ENCODE data around the gene HMCN2. TPM values are rescaled to one million over a fixed set of nuclear protein-coding genes. Genes with fewer than 3 reads are reported as not detected.

HMCN2 gene
- total RNA-seq, 2 donors from 2014 or later = not detected

- ATAC-seq (replicated peaks) = no peak
These were observed 149.6 kb downstream of the HMCN2 start for GRCh38 chr9:130414910-130415746.

DNA sequence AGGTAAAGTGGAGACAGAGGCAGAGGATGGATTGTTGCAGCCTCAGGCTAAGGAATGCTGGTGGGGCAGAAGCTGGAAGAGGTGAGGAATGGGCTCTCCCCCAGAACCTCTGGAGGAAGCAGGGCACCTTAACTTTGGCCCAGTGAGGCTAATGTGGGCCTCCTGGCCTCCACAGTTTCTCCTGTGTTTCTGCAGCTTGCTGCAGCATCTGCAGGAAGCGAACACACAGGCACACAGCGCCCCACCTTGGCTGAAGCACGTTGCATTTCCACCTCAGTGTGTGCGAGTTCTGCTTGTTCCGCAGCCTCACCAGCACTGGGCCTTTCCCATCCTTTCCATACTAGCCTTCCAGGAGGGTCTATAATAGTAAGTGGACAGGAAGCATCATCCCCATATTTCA, 152.0 kb downstream of the HMCN2 start:
- Mint-ChIP-seq H3K4me1 (no peaks in the 10 kb centered on the region), H3K4me3 (no peak overlapping the region), H3K27me3 (peaks cover 8% of the 10 kb centered on the region), H3K27ac (no peak overlapping the region), H3K9me3 (no peaks in the 10 kb centered on the region), H3K36me3 (ENCODE audit: low read depth) (no peaks in the 10 kb centered on the region)
- ATAC-seq (replicated peaks) = no peak

More at GRCh38 chr9:130414910-130415746, 149.6 kb downstream of the HMCN2 start:
- Mint-ChIP-seq H3K4me3 (no peak overlapping the region), H3K27ac (no peak overlapping the region), H3K27me3 (peaks cover 4% of the 10 kb centered on the region), H3K9me3 (no peaks in the 10 kb centered on the region), H3K4me1 (no peaks in the 10 kb centered on the region), H3K36me3 (ENCODE audit: low read depth) (no peaks in the 10 kb centered on the region)

DNA sequence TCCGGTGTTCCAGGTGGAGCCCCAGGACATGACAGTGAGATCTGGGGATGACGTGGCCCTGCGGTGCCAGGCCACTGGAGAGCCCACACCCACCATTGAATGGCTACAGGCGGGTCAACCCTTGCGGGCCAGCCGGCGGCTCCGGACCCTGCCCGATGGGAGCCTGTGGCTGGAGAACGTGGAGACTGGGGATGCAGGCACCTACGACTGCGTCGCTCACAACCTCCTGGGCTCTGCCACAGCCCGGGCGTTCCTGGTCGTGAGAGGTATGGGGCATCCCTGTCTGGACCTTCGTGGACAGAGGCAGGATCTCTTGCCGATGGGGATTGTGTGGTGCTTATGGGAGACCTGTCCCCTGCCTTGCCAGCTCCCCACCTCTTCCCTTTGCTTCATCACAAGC, 153.2 kb downstream of the HMCN2 start:
- Mint-ChIP-seq H3K4me1 (no peaks in the 10 kb centered on the region), H3K27ac (no peak overlapping the region), H3K9me3 (no peaks in the 10 kb centered on the region), H3K4me3 (no peak overlapping the region), H3K36me3 (ENCODE audit: low read depth) (no peaks in the 10 kb centered on the region), H3K27me3 (peaks cover 8% of the 10 kb centered on the region)
- no peak for ATAC-seq (replicated peaks)

GRCh38 chr9:130419521-130420035, 154.0 kb downstream of the HMCN2 start:
- no peaks in the 10 kb centered on the region for H3K9me3 Mint-ChIP-seq
- H3K27ac Mint-ChIP-seq = no peak overlapping the region
- no peak overlapping the region for H3K4me3 Mint-ChIP-seq
- ATAC-seq (replicated peaks) = no peak
- H3K36me3 Mint-ChIP-seq (ENCODE audit: low read depth) = no peaks in the 10 kb centered on the region
- H3K27me3 Mint-ChIP-seq = peaks cover 3% of the 10 kb centered on the region
- H3K4me1 Mint-ChIP-seq = no peaks in the 10 kb centered on the region

DNA sequence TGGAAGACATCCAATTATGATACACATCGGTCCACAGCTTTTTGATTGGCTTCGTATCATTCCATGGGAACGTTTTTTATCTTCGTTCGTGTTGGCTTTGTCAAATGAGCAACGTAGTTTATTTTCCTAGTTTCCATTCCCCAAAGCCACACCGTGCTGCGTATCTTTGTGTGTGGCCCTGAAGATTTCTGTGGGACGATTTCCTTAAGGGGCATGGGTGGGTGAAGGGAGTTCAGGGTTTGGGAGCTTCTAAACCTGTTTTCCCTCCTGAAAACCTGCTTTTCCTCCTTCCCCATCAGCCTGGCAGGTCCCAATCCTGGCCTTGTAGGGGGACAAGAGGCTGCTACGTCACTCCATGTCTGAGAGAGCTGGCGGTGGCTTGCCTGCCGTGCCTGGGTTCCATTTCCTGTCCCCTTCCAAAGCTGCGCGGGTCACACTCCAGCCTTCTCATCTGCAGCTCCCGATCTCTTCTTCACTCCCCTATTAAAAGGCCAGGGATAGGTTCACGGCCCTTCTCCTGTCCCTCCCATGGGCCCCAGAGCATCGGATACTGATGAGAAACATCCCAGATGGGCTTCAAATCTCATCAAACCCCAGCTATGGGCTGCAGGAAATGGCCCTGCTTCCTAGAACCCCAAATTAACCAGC, 155.7 kb downstream of the HMCN2 start:
- H3K27me3 Mint-ChIP-seq = peaks cover 6% of the 10 kb centered on the region
- no peak overlapping the region for H3K4me3 Mint-ChIP-seq
- ATAC-seq (replicated peaks) = no peak
- no peaks in the 10 kb centered on the region for H3K9me3 Mint-ChIP-seq
- no peak overlapping the region for H3K27ac Mint-ChIP-seq
- H3K4me1 Mint-ChIP-seq = no peaks in the 10 kb centered on the region
- H3K36me3 Mint-ChIP-seq (ENCODE audit: low read depth) = no peaks in the 10 kb centered on the region

DNA sequence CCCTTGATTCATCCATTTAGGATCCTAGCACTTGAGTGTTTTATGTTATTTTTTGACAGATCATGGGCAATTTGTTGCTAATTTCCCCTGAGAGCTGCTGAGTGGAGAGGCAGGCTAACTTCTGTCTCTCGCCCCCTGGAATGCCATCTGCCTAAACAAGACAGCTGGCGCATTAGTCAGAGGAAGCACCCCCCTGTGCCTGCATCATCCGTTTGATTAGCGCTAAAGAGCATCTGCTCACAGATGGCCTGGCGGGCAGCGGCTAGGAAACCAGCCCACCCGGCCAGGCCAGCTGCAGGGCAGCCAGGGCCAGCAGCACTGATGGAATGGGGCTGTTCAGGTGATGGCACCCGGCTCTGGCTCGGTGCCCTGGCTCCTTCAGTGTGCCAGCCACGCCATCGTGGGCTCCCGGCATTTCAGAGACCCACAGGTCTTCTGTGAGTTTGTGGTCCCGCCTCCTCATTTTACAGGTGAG, 156.3 kb downstream of the HMCN2 start:
- no peaks in the 10 kb centered on the region for H3K4me1 Mint-ChIP-seq
- H3K9me3 Mint-ChIP-seq = no peaks in the 10 kb centered on the region
- no peak for ATAC-seq (replicated peaks)
- H3K27me3 Mint-ChIP-seq = peaks cover 9% of the 10 kb centered on the region
- no peaks in the 10 kb centered on the region for H3K36me3 Mint-ChIP-seq (ENCODE audit: low read depth)
- H3K27ac Mint-ChIP-seq = no peak overlapping the region
- no peak overlapping the region for H3K4me3 Mint-ChIP-seq

DNA sequence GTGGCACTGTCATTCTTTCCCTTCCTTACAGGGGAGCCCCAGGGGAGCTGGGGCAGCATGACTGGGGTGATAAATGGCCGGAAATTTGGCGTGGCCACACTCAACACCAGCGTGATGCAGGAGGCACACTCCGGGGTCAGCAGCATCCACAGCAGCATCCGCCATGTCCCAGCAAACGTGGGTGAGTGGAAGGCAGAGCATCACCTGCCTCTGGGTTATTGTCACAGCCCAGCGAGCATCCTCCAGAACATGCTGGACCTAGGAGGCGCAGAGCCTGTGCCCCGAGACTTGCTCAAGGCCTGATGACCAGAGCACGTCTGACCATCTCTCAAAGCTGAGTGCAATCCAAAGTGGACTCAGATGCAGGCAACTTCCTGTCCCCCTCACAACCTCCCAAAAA, 157.0 kb downstream of the HMCN2 start:
- no peak overlapping the region for H3K4me3 Mint-ChIP-seq

GRCh38 chr9:130423272-130423671, 157.7 kb downstream of the HMCN2 start:
- no peak overlapping the region for H3K27ac Mint-ChIP-seq
- H3K27me3 Mint-ChIP-seq = peaks cover 11% of the 10 kb centered on the region
- H3K36me3 Mint-ChIP-seq (ENCODE audit: low read depth) = no peaks in the 10 kb centered on the region
- H3K4me1 Mint-ChIP-seq = no peaks in the 10 kb centered on the region
- H3K9me3 Mint-ChIP-seq = no peaks in the 10 kb centered on the region
- no peak for ATAC-seq (replicated peaks)
- H3K4me3 Mint-ChIP-seq = no peak overlapping the region

More for the DNA sequence above, 157.0 kb downstream of the HMCN2 start:
- Mint-ChIP-seq H3K9me3 (no peaks in the 10 kb centered on the region), H3K36me3 (ENCODE audit: low read depth) (no peaks in the 10 kb centered on the region), H3K4me1 (no peaks in the 10 kb centered on the region), H3K27me3 (peaks cover 11% of the 10 kb centered on the region), H3K27ac (no peak overlapping the region)
- no peak for ATAC-seq (replicated peaks)

- no peaks in the 10 kb centered on the region for H3K9me3 Mint-ChIP-seq
- no peaks in the 10 kb centered on the region for H3K36me3 Mint-ChIP-seq (ENCODE audit: low read depth)
- no peaks in the 10 kb centered on the region for H3K4me1 Mint-ChIP-seq
- no peak overlapping the region for H3K4me3 Mint-ChIP-seq
- H3K27ac Mint-ChIP-seq = no peak overlapping the region
- no peak for ATAC-seq (replicated peaks)
- peaks cover 12% of the 10 kb centered on the region for H3K27me3 Mint-ChIP-seq
These were observed 159.3 kb downstream of the HMCN2 start for GRCh38 chr9:130424595-130425454.

DNA sequence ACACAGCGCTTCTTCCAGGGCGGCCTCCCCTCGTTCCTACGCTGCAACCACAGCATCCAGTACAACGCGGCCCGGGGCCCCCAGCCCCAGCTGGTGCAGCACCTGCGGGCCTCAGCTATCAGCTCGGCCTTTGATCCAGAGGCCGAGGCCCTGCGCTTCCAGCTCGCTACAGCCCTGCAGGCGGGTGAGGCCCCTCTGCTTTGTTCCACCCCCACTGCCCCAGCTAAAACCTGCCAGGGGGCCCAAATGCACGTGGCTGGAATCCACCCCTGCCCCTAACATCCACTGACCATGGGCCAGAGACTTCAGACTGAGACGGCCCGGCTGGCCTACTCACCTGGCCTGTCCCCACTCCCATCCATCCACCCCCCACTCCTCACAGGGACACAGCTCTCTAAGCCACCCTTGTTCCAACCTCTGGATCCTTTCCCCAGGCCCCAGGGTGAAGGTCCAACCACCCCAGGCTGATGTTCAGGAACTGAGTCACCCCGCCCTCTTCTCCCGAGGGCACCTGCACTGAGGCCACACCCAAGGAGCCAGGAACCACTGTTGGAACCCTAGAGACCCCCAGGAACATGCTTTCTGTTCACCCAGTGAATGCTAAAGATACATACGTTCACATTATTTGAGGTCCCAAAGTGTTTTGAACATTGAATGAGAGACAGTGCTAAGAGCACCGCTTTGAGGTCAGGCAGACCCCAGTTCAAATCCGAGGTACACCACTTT, 160.3 kb downstream of the HMCN2 start:
- Mint-ChIP-seq H3K36me3 (ENCODE audit: low read depth) (no peaks in the 10 kb centered on the region), H3K4me3 (no peak overlapping the region), H3K27me3 (peaks cover 17% of the 10 kb centered on the region), H3K27ac (no peak overlapping the region), H3K4me1 (no peaks in the 10 kb centered on the region), H3K9me3 (no peaks in the 10 kb centered on the region)
- ATAC-seq (replicated peaks) = no peak

GRCh38 chr9:130426467-130426773, 160.9 kb downstream of the HMCN2 start:
- Mint-ChIP-seq H3K36me3 (ENCODE audit: low read depth) (no peaks in the 10 kb centered on the region), H3K27ac (no peak overlapping the region), H3K27me3 (peaks cover 17% of the 10 kb centered on the region), H3K4me3 (no peak overlapping the region), H3K9me3 (no peaks in the 10 kb centered on the region), H3K4me1 (no peaks in the 10 kb centered on the region)
- no peak for ATAC-seq (replicated peaks)

DNA sequence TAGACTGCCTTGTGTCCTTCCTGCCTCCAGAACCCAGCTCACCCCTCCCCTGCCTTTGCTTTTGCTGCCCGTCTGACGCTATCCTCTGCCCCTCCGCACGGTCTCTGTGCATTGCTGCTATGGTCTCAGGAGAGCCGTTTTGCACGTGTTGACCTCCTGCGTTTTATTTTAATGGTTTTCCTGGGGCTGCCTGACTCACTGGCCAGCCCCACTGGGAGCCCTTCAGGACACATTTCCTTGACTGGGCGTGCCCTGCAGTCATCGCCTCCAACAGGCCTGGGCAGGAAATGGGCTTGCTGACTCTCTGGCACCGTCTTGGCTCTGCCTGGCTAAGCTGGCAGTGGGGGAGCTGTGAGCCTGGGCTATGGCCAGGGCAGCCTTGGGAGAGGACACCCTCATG, 161.3 kb downstream of the HMCN2 start:
- Mint-ChIP-seq H3K4me3 (no peak overlapping the region), H3K36me3 (ENCODE audit: low read depth) (no peaks in the 10 kb centered on the region), H3K27me3 (peaks cover 13% of the 10 kb centered on the region), H3K9me3 (no peaks in the 10 kb centered on the region), H3K4me1 (no peaks in the 10 kb centered on the region), H3K27ac (no peak overlapping the region)
- no peak for ATAC-seq (replicated peaks)

DNA sequence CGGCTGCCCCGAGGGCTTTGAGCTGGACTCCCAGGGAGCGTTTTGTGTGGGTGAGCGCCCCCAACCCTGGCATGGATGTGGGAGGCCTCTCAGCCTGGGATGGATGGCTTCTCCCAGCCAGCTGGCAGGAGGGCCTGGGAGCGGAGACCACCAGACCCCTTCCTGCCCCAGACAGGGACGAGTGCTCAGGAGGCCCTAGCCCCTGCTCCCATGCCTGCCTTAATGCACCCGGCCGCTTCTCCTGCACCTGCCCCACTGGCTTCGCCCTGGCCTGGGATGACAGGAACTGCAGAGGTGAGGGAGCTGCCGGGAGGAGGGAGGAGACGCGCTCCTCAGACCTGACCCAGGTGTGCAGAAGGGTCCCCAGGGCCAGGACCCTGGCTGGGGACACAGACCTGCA, 161.8 kb downstream of the HMCN2 start:
- Mint-ChIP-seq H3K27ac (no peak overlapping the region), H3K27me3 (peaks cover 15% of the 10 kb centered on the region), H3K36me3 (ENCODE audit: low read depth) (no peaks in the 10 kb centered on the region), H3K4me3 (no peak overlapping the region), H3K4me1 (no peaks in the 10 kb centered on the region), H3K9me3 (no peaks in the 10 kb centered on the region)
- no peak for ATAC-seq (replicated peaks)

GRCh38 chr9:130428086-130428665, 162.6 kb downstream of the HMCN2 start:
- ATAC-seq (replicated peaks) = no peak
- Mint-ChIP-seq H3K36me3 (ENCODE audit: low read depth) (no peaks in the 10 kb centered on the region), H3K4me1 (no peaks in the 10 kb centered on the region), H3K27me3 (peaks cover 20% of the 10 kb centered on the region), H3K9me3 (no peaks in the 10 kb centered on the region), H3K4me3 (no peak overlapping the region), H3K27ac (no peak overlapping the region)

Measured in activated T-helper 17 cell treated with anti-CD3 and anti-CD28 coated beads, Interleukin-2, amount 50 U/mL, for 72 hours (primary cell).